Adrenal gland (tissue), 5 donors: ENCODE measurements around the gene CD300LB.

Experiments
- CTCF ChIP-seq, 6 experiments: fragments of 450-650 bp in 4 of 6; fragments of 200-600 bp in 2 of 6; sonication (generic) in 1 of 6; IDR thresholded peaks; 1 replicate in 5 of 6; 2 replicates in 1 of 6; pipeline versions ENCODE4 v1.5.1 to v1.8.0; 2016 to 2021; ENCODE audit warnings: antibody characterized with exemption in 6 of 6, mild to moderate bottlenecking in 2 of 6, moderate library complexity in 1 of 6
- POLR2A ChIP-seq, 2 donors: fragments of 450-650 bp; IDR thresholded peaks; one replicate each; pipeline ENCODE4 v1.6.1; 2017; ENCODE audit warnings: antibody characterized with exemption in 2 of 2, mild to moderate bottlenecking in 2 of 2, moderate library complexity in 1 of 2
- donor health status: DM: no; HTN: no; CAD: no.

DNA sequence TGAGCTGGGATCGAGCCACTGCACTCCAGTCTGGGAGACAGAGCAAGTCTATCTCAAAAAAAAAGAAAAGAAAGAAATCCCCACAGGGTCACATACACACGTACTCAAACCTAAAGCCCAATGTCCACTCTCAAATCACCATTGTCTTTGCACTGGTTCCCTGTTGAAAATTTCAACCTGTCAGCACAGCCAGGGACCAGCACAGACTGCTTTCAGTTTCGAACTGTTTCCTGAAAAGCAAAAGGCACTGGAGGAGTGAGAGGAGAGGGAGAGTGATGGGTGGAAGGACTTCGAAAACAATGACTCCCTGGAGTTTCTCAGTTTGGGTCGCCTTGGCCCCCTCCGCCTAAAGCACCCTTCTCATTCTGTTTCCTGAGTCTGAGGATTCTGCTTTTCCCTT lies 23.6 kb upstream of the CD300LB start:
- no peak for TF ChIP-seq CTCF (IDR thresholded peaks at IDR 0.05)
- no peak for TF ChIP-seq POLR2A (IDR thresholded peaks at IDR 0.05)
